PC-9 (cell line): ENCODE data around the gene IMMT. TPM values are rescaled to one million over a fixed set of nuclear protein-coding genes. Genes with fewer than 3 reads are reported as not detected.

Source experiments
- BruUV-seq: library from RNA; stranded (reverse); fragments of 400-500 nt; replicated peaks from 2 replicates; lab custom pipeline; 2021; lab: Mats Ljungman, UMichigan
- CTCF ChIA-PET: fragments of 300-600 bp; sonication (Branson Sonifier 250); formaldehyde crosslinking; loops from one replicate; lab custom pipeline; 2022; ENCODE audit warnings: antibody characterized with exemption; lab: Charles Lee
- POLR2A ChIA-PET: fragments of 300-600 bp; sonication (Branson Sonifier 250); formaldehyde crosslinking; loops from one replicate; lab custom pipeline; 2022; ENCODE audit warnings: antibody characterized with exemption; ENCODE audit not compliant: unreplicated experiment; lab: Charles Lee
- DNase-seq, 2 experiments: peaks; one replicate each; pipeline versions ENCODE4 v3.0.0 to v3.0.0-alpha.2; 2015 to 2022; ENCODE audit warnings: mixed read lengths in 1 of 2
- H2AFZ ChIP-seq: fragments of 200-600 bp; sonication (generic); 2 replicates; pipeline ENCODE4 v1.8.1; 2017; ENCODE audit warnings: antibody characterized with exemption
- H3F3A ChIP-seq: fragments of 200-600 bp; sonication (generic); 2 replicates; pipeline ENCODE4 v1.8.1; 2017; ENCODE audit warnings: antibody characterized with exemption, mild to moderate bottlenecking, low read depth; ENCODE audit not compliant: insufficient read depth
- H3K27ac ChIP-seq: fragments of 200-600 bp; sonication (generic); 2 replicates; pipeline ENCODE4 v1.6.1; 2016; ENCODE audit warnings: mixed run types
- H3K27me3 ChIP-seq: fragments of 200-600 bp; sonication (generic); 2 replicates; pipeline ENCODE4 v1.6.1; 2016; ENCODE audit warnings: low read depth, mixed run types; ENCODE audit not compliant: insufficient read depth
- H3K36me3 ChIP-seq: fragments of 200-600 bp; sonication (generic); 2 replicates; pipeline ENCODE4 v1.6.1; 2016; ENCODE audit warnings: low read depth, mixed run types
- H3K4me1 ChIP-seq: fragments of 200-600 bp; sonication (generic); replicated peaks from 2 replicates; pipeline ENCODE4 v1.6.1; 2016; ENCODE audit warnings: mixed run types; ENCODE audit not compliant: insufficient read depth
- H3K4me2 ChIP-seq: fragments of 200-600 bp; sonication (generic); 2 replicates; pipeline ENCODE4 v1.6.1; 2017; ENCODE audit warnings: mixed run types
- H3K4me3 ChIP-seq: fragments of 200-600 bp; sonication (generic); 2 replicates; pipeline ENCODE4 v1.6.1; 2016; ENCODE audit warnings: mixed run types
- H3K79me2 ChIP-seq: fragments of 200-600 bp; sonication (generic); 2 replicates; pipeline ENCODE4 v1.6.1; 2017; ENCODE audit warnings: low read depth, mixed run types
- H3K9me2 ChIP-seq: fragments of 200-600 bp; sonication (generic); 2 replicates; pipeline ENCODE4 v1.8.1; 2017; ENCODE audit warnings: mild to moderate bottlenecking; ENCODE audit not compliant: insufficient read depth
- H3K9me3 ChIP-seq: fragments of 200-600 bp; sonication (generic); 2 replicates; pipeline ENCODE4 v1.8.1; 2016; ENCODE audit warnings: low read depth; ENCODE audit not compliant: insufficient read depth
- H4K20me1 ChIP-seq: fragments of 200-600 bp; sonication (generic); 2 replicates; pipeline ENCODE4 v1.8.1; 2017; ENCODE audit not compliant: insufficient read depth
- EZH2 ChIP-seq: fragments of 200-600 bp; sonication (generic); IDR thresholded peaks from 2 replicates; pipeline ENCODE4 v1.8.0; 2017; ENCODE audit warnings: antibody characterized with exemption, low read depth
- intact Hi-C: fragments of 100-400 bp; cut with micrococcal nuclease; formaldehyde crosslinking; loops from one replicate; pipeline ENCODE4 v1.10.0; 2022; ENCODE audit not compliant: unreplicated experiment
- total RNA-seq: library from RNA; stranded (reverse); gene quantifications from 2 replicates; pipeline ENCODE4 v1.2.3, GENCODE V29; 2021
- TF ChIP-seq, protein P1 (sequence below): fragments of 200-600 bp; sonication (generic); conservative IDR thresholded peaks from 2 replicates; pipeline ENCODE4 v1.6.1; 2017; ENCODE audit warnings: mixed run types, antibody characterized with exemption, mild to moderate bottlenecking, moderate library complexity

The IMMT gene
- total RNA-seq, 1 experiment from 2014 or later: 114 TPM

DNA sequence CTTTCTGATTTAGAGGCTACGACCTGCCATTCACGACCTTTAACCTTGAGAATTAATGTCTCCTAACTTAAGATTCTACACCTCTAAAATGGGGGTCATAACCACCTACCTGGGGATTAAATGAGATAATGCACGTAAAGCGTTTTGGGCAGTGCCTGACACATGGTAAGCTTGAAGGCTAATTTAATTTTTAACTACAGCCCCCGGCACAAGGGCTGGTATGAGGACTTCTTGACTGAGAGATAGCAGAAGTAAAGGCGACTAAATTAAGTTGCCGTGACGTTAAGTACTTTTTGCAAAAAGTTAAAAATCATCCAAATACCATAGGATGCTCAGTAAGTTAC, 4.5 kb upstream of the IMMT start:
- TF ChIP-seq, protein P1, sequence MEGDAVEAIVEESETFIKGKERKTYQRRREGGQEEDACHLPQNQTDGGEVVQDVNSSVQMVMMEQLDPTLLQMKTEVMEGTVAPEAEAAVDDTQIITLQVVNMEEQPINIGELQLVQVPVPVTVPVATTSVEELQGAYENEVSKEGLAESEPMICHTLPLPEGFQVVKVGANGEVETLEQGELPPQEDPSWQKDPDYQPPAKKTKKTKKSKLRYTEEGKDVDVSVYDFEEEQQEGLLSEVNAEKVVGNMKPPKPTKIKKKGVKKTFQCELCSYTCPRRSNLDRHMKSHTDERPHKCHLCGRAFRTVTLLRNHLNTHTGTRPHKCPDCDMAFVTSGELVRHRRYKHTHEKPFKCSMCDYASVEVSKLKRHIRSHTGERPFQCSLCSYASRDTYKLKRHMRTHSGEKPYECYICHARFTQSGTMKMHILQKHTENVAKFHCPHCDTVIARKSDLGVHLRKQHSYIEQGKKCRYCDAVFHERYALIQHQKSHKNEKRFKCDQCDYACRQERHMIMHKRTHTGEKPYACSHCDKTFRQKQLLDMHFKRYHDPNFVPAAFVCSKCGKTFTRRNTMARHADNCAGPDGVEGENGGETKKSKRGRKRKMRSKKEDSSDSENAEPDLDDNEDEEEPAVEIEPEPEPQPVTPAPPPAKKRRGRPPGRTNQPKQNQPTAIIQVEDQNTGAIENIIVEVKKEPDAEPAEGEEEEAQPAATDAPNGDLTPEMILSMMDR: no peak
- TF ChIP-seq EZH2: no peak
- BruUV-seq: no TSS peak
- no peak for DNase-seq
- ChIA-PET CTCF (no interaction called here), POLR2A (interaction anchor here (0.7 kb wide), 1 partner anchor 523 kb away, joined by 4 read pairs; no protein-coding TSS in a partner anchor)
- Histone ChIP-seq H2AFZ (peak overlapping the region; percentile 87), H3K27me3 (no peaks in the 10 kb centered on the region), H3K9me2 (no peaks in the 10 kb centered on the region), H3K9me3 (no peaks in the 10 kb centered on the region), H3K4me1 (peaks cover 34% of the 10 kb centered on the region), H3K4me2 (peak overlapping the region; percentile 90), H3K27ac (peak overlapping the region; percentile 60), H3K4me3 (peak overlapping the region; percentile 73), H3K79me2 (peaks cover 53% of the 10 kb centered on the region), H3F3A (peaks cover 20% of the 10 kb centered on the region), H3K36me3 (no peaks in the 10 kb centered on the region; the same call in 1 of the 2 replicates), H4K20me1 (no peaks in the 10 kb centered on the region)
- intact Hi-C loops: loop anchor here (5.0 to 10.0 kb wide), 3 partner anchors 375 to 505 kb away; partner anchors contain the start of gene RNF103

GRCh38 chr2:86195808-86196387, 636 bp upstream of the IMMT start:
- H3K36me3 ChIP-seq: no peaks in the 10 kb centered on the region
- H3K4me3 ChIP-seq: peak overlapping the region; percentile 93
- H3K79me2 ChIP-seq: peaks cover 73% of the 10 kb centered on the region
- no peaks in the 10 kb centered on the region for H3K9me3 ChIP-seq
- TF ChIP-seq EZH2: no peak
- TF ChIP-seq, protein P1: no peak
- CTCF ChIA-PET: no interaction called here
- H2AFZ ChIP-seq: peak overlapping the region; percentile 76
- intact Hi-C loops: loop anchor here (2.0 to 10.0 kb wide), 4 partner anchors 245 to 509 kb away; partner anchors contain the start of genes KDM3A and RNF103
- H3K4me1 ChIP-seq: peaks cover 44% of the 10 kb centered on the region
- H3K27me3 ChIP-seq: no peaks in the 10 kb centered on the region
- POLR2A ChIA-PET: interaction anchor here (0.7 to 1.2 kb wide), 2 partner anchors 202 to 245 kb away, joined by 3 to 6 read pairs; partner anchors contain the start of gene KDM3A
- peak in 1 of 2 experiments; percentile 38 for DNase-seq
- peak overlapping the region; percentile 99 for H3K4me2 ChIP-seq
- peak overlapping the region; percentile 97 for H3K27ac ChIP-seq
- H4K20me1 ChIP-seq: peaks cover 35% of the 10 kb centered on the region
- H3K9me2 ChIP-seq: no peaks in the 10 kb centered on the region
- H3F3A ChIP-seq: peaks cover 31% of the 10 kb centered on the region
- no TSS peak for BruUV-seq

- Histone ChIP-seq H3F3A (peaks cover 31% of the 10 kb centered on the region), H3K36me3 (no peaks in the 10 kb centered on the region), H3K9me3 (no peaks in the 10 kb centered on the region), H2AFZ (no peak overlapping the region), H4K20me1 (peaks cover 47% of the 10 kb centered on the region), H3K4me3 (peak overlapping the region; percentile 93), H3K4me2 (peak overlapping the region; percentile 99), H3K9me2 (no peaks in the 10 kb centered on the region), H3K27me3 (no peaks in the 10 kb centered on the region), H3K79me2 (peaks cover 73% of the 10 kb centered on the region), H3K27ac (peak overlapping the region; percentile 97), H3K4me1 (peaks cover 34% of the 10 kb centered on the region)
- BruUV-seq: no TSS peak
- ChIA-PET CTCF (no interaction called here), POLR2A (interaction anchor here (0.6 to 1.2 kb wide), 2 partner anchors 96 to 246 kb away, joined by 4 to 6 read pairs; partner anchors contain the start of gene KDM3A)
- intact Hi-C loops: loop anchor here (2.0 to 10.0 kb wide), 4 partner anchors 246 to 510 kb away; partner anchors contain the start of genes KDM3A and RNF103
- no peak for DNase-seq
- TF ChIP-seq, protein P1: no peak
- no peak for TF ChIP-seq EZH2
These were observed 559 bp downstream of the IMMT start for GRCh38 chr2:86194751-86195054.
